ENCODE results near the gene RPL10A. TPM values are rescaled to one million over a fixed set of nuclear protein-coding genes. Genes with fewer than 3 reads are reported as not detected.
A peak's percentile ranks its signal among the peaks of the same experiment; 100 is the strongest.

RPL10A gene
- total RNA-seq, 4 donors from 2014 or later: 347 to 1,065 (median 530) TPM

GRCh38 chr6:35449287-35449881 is 18.8 kb upstream of the RPL10A start:
- Histone ChIP-seq H3K27me3 (no peaks in the 10 kb centered on the region), H3K4me3 (no peak overlapping the region), H3K27ac (no peak overlapping the region), H3K36me3 (no peaks in the 10 kb centered on the region), H3K4me1 (peaks cover 0 to 19% (median 0%) of the 10 kb centered on the region in 4 donors), H3K9me3 (no peaks in the 10 kb centered on the region)
- DNase-seq: peak in 2 of 3 donors; percentile 27 to 53
- TF ChIP-seq POLR2A (IDR thresholded peaks at IDR 0.05) (no peak), CTCF (IDR thresholded peaks at IDR 0.05) (peak; percentile 52 to 91 (median 78))

- peak in 1 of 3 donors; percentile 34 for DNase-seq
- peak overlapping the region; percentile 71 to 89 (median 76) for H3K4me3 ChIP-seq
- no peaks in the 10 kb centered on the region for H3K9me3 ChIP-seq
- no peak for TF ChIP-seq CTCF (IDR thresholded peaks at IDR 0.05)
- TF ChIP-seq POLR2A (IDR thresholded peaks at IDR 0.05): no peak
- H3K27ac ChIP-seq: peak overlapping the region; percentile 38 to 86 (median 76)
- no peaks in the 10 kb centered on the region for H3K27me3 ChIP-seq
- peaks cover 0 to 19% (median 0%) of the 10 kb centered on the region in 4 donors for H3K4me1 ChIP-seq
- H3K36me3 ChIP-seq: no peaks in the 10 kb centered on the region
Observed at GRCh38 chr6:35451354-35452182, 16.6 kb upstream of the RPL10A start.

- Histone ChIP-seq H3K9me3 (no peaks in the 10 kb centered on the region), H3K27me3 (no peaks in the 10 kb centered on the region), H3K27ac (peak within 1 kb of the TSS; percentile 38 to 86 (median 76)), H3K36me3 (no peaks in the 10 kb centered on the region), H3K4me1 (peaks cover 0 to 19% (median 0%) of the 10 kb centered on the region in 4 donors), H3K4me3 (peak within 1 kb of the TSS; percentile 71 to 89 (median 76))
- DNase-seq: peak; percentile 99
- TF ChIP-seq POLR2A (IDR thresholded peaks at IDR 0.05): peak in 1 of 2 donors; percentile 57
- no peak for TF ChIP-seq CTCF (IDR thresholded peaks at IDR 0.05)
Observed at GRCh38 chr6:35452183-35453090, 15.8 kb upstream of the RPL10A start, which contains the start of gene FANCE. Gene FANCE (plus strand): TSS chr6:35452338. CDS start chr6:35452546, 208 bp downstream.

GRCh38 chr6:35453236-35453635 is 15.0 kb upstream of the RPL10A start:
- Histone ChIP-seq H3K27ac (no peak overlapping the region), H3K4me3 (peak overlapping the region in 1 of 4 donors; percentile 71), H3K9me3 (no peaks in the 10 kb centered on the region), H3K4me1 (peaks cover 0 to 19% (median 0%) of the 10 kb centered on the region in 4 donors), H3K27me3 (no peaks in the 10 kb centered on the region), H3K36me3 (no peaks in the 10 kb centered on the region)
- no peak for DNase-seq
- TF ChIP-seq CTCF (IDR thresholded peaks at IDR 0.05) (no peak), POLR2A (IDR thresholded peaks at IDR 0.05) (no peak)
